Fibroblast of lung (primary cell): ENCODE measurements around the gene NET1.

Experiments
- CTCF ChIP-seq, 2 donors: IDR thresholded peaks in 1 of 2; conservative IDR thresholded peaks in 1 of 2; 1 replicate in 1 of 2; 2 replicates in 1 of 2; pipeline ENCODE4 v1.5.1; 2011 to 2012; ENCODE audit warnings: low read length in 2 of 2, control low read depth in 1 of 2, inconsistent platforms in 1 of 2, low read depth in 1 of 2, mild to moderate bottlenecking in 1 of 2
- EZH2 ChIP-seq: IDR thresholded peaks from 2 replicates; pipeline ENCODE4 v1.5.1; 2012; ENCODE audit warnings: low read length, control low read depth, mild to moderate bottlenecking; ENCODE audit errors: missing control alignments

- TF ChIP-seq CTCF (conservative IDR thresholded peaks at IDR 0.05 in 1 of 2, IDR thresholded peaks at IDR 0.05 in 1 of 2; ENCODE audit: low read depth in 1 of 2, low read length in 2 of 2) (no peak), EZH2 (no peak)
Observed at GRCh38 chr10:5486853-5487235, 74.5 kb downstream of the NET1 start.
